ENCODE data around the gene INF2.

DNA sequence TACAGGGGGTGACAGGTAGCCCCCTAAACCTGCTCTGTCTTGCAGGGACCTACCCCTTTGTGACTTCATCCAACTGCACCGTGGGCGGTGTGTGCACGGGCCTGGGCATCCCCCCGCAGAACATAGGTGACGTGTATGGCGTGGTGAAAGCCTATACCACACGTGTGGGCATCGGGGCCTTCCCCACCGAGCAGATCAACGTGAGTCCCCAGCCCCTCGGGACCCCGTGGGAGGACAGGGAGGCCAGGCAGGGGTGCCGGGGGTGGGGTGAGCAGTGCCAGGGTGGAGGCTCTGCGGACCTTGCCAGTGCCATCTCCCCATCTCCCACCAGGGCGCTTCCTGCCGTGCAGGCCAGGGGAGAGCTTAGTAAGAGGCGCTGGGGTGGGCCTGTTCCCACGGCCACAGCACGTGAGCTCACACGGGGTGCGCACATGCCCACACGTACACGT lies 52.4 kb downstream of the INF2 start:
- TF ChIP-seq, protein P1, sequence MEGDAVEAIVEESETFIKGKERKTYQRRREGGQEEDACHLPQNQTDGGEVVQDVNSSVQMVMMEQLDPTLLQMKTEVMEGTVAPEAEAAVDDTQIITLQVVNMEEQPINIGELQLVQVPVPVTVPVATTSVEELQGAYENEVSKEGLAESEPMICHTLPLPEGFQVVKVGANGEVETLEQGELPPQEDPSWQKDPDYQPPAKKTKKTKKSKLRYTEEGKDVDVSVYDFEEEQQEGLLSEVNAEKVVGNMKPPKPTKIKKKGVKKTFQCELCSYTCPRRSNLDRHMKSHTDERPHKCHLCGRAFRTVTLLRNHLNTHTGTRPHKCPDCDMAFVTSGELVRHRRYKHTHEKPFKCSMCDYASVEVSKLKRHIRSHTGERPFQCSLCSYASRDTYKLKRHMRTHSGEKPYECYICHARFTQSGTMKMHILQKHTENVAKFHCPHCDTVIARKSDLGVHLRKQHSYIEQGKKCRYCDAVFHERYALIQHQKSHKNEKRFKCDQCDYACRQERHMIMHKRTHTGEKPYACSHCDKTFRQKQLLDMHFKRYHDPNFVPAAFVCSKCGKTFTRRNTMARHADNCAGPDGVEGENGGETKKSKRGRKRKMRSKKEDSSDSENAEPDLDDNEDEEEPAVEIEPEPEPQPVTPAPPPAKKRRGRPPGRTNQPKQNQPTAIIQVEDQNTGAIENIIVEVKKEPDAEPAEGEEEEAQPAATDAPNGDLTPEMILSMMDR (IDR thresholded peaks at IDR 0.05): no peak
- no peak for TF ChIP-seq ZFX (IDR thresholded peaks at IDR 0.05; ENCODE audit: borderline replicate concordance)
